H9 (cell line): Measurements from ENCODE around the gene PLD3. TPM values are rescaled to one million over a fixed set of nuclear protein-coding genes. Genes with fewer than 3 reads are reported as not detected.

Source experiments
- DNase-seq: peaks from one replicate; pipeline ENCODE4 v3.0.0-alpha.2; 2017
- H2AFZ ChIP-seq: one replicate; pipeline ENCODE4 v1.6.1; 2013; ENCODE audit warnings: mild to moderate bottlenecking, low read length, control low read depth, moderate library complexity
- H2AK5ac ChIP-seq: 2 replicates; pipeline ENCODE4 v1.6.1; 2013; ENCODE audit warnings: low read length, control low read depth, mixed read lengths; ENCODE audit not compliant: insufficient read length
- H2BK120ac ChIP-seq: one replicate; pipeline ENCODE4 v1.6.1; 2013; ENCODE audit warnings: low read depth, mild to moderate bottlenecking, low read length, control low read depth, inconsistent platforms; ENCODE audit not compliant: poor library complexity, severe bottlenecking
- H2BK12ac ChIP-seq: 2 replicates; pipeline ENCODE4 v1.6.1; 2013; ENCODE audit warnings: low read length, control low read depth, mixed read lengths, low read depth; ENCODE audit not compliant: insufficient read length
- H2BK15ac ChIP-seq: 2 replicates; pipeline ENCODE4 v1.6.1; 2013; ENCODE audit warnings: low read depth, low read length, control low read depth
- H2BK20ac ChIP-seq: one replicate; pipeline ENCODE4 v1.6.1; 2013; ENCODE audit warnings: low read depth, mild to moderate bottlenecking, low read length, control low read depth, inconsistent platforms; ENCODE audit not compliant: poor library complexity, severe bottlenecking
- H2BK5ac ChIP-seq: 2 replicates; pipeline ENCODE4 v1.6.1; 2013; ENCODE audit warnings: low read length, control low read depth, mixed read lengths; ENCODE audit not compliant: insufficient read length
- H3K14ac ChIP-seq: 2 replicates; pipeline ENCODE4 v1.6.1; 2013; ENCODE audit warnings: low read length, control low read depth; ENCODE audit not compliant: insufficient read depth
- H3K18ac ChIP-seq: 2 replicates; pipeline ENCODE4 v1.6.1; 2013; ENCODE audit warnings: low read depth, mild to moderate bottlenecking, mixed read lengths, low read length, control low read depth; ENCODE audit not compliant: insufficient read length
- H3K23ac ChIP-seq: 2 replicates; pipeline ENCODE4 v1.6.1; 2013; ENCODE audit warnings: low read length, control low read depth, mixed read lengths, low read depth; ENCODE audit not compliant: insufficient read length
- H3K23me2 ChIP-seq: 2 replicates; pipeline ENCODE4 v1.6.1; 2013; ENCODE audit warnings: low read depth, mild to moderate bottlenecking, mixed read lengths, low read length, control low read depth; ENCODE audit not compliant: insufficient read length, poor library complexity, severe bottlenecking
- H3K27ac ChIP-seq: 2 replicates; pipeline ENCODE4 v1.5.1; 2013; ENCODE audit warnings: low read length, control low read depth, mixed read lengths, low read depth; ENCODE audit not compliant: insufficient read length
- H3K27me3 ChIP-seq: 2 replicates; pipeline ENCODE4 v1.6.1; 2013; ENCODE audit warnings: low read length, control low read depth, inconsistent platforms; ENCODE audit not compliant: insufficient read depth
- H3K4ac ChIP-seq: 2 replicates; pipeline ENCODE4 v1.6.1; 2013; ENCODE audit warnings: low read depth, mild to moderate bottlenecking, control low read depth, inconsistent platforms, low read length, moderate library complexity
- H3K4me1 ChIP-seq: 2 replicates; pipeline ENCODE4 v1.6.1; 2013; ENCODE audit warnings: low read length, control low read depth, inconsistent platforms; ENCODE audit not compliant: insufficient read depth
- H3K4me2 ChIP-seq: 2 replicates; pipeline ENCODE4 v1.6.1; 2013; ENCODE audit warnings: low read length, control low read depth, mixed read lengths; ENCODE audit not compliant: insufficient read length, insufficient read depth
- H3K56ac ChIP-seq: 2 replicates; pipeline ENCODE4 v1.6.1; 2013; ENCODE audit warnings: low read depth, mild to moderate bottlenecking, mixed read lengths, low read length, control low read depth; ENCODE audit not compliant: insufficient read length
- H3K79me1 ChIP-seq: 2 replicates; pipeline ENCODE4 v1.6.1; 2013; ENCODE audit warnings: low read depth, mild to moderate bottlenecking, moderate library complexity, low read length, control low read depth, inconsistent platforms; ENCODE audit not compliant: insufficient read depth, poor library complexity, severe bottlenecking
- H3K79me2 ChIP-seq: 2 replicates; pipeline ENCODE4 v1.6.1; 2013; ENCODE audit warnings: low read length, control low read depth, inconsistent platforms; ENCODE audit not compliant: insufficient read depth
- H3K9ac ChIP-seq: 2 replicates; pipeline ENCODE4 v1.6.1; 2013; ENCODE audit warnings: low read length, control low read depth, mixed read lengths; ENCODE audit not compliant: insufficient read length; ENCODE audit errors: extremely low read depth
- H3K9me3 ChIP-seq: one replicate; pipeline ENCODE4 v1.6.1; 2013; ENCODE audit warnings: low read depth, low read length, inconsistent platforms; ENCODE audit not compliant: control insufficient read depth
- H3T11ph ChIP-seq: one replicate; pipeline ENCODE4 v1.6.1; 2013; ENCODE audit warnings: mild to moderate bottlenecking, low read length, control low read depth, inconsistent platforms
- H4K20me1 ChIP-seq: one replicate; pipeline ENCODE4 v1.6.1; 2013; ENCODE audit not compliant: control insufficient read depth, insufficient read length, insufficient read depth
- H4K5ac ChIP-seq: 2 replicates; pipeline ENCODE4 v1.6.1; 2013; ENCODE audit warnings: low read depth, mild to moderate bottlenecking, mixed read lengths, low read length, control low read depth; ENCODE audit not compliant: insufficient read length
- H4K8ac ChIP-seq: replicated peaks from 2 replicates; pipeline ENCODE4 v1.6.1; 2013; ENCODE audit warnings: low read length, control low read depth, mixed read lengths, low read depth; ENCODE audit not compliant: insufficient read length
- H4K91ac ChIP-seq: 2 replicates; pipeline ENCODE4 v1.6.1; 2013; ENCODE audit warnings: low read depth, mild to moderate bottlenecking, moderate library complexity, mixed read lengths, low read length, control low read depth; ENCODE audit not compliant: insufficient read length
- H3K27ac Mint-ChIP-seq, 3 experiments: 2 replicates in 2 of 3; 3 replicates in 1 of 3; pipeline ENCODE4 v1.8.0; 2020 to 2021; ENCODE audit warnings: mixed read lengths in 3 of 3, mild to moderate bottlenecking in 1 of 3, moderate library complexity in 1 of 3
- H3K27me3 Mint-ChIP-seq: 2 replicates; pipeline ENCODE4 v1.8.0; 2021; ENCODE audit warnings: low read depth, mild to moderate bottlenecking, moderate library complexity, mixed read lengths
- H3K36me3 Mint-ChIP-seq, 3 experiments: 2 replicates in 2 of 3; 3 replicates in 1 of 3; pipeline ENCODE4 v1.8.0; 2020 to 2021; ENCODE audit warnings: low read depth in 3 of 3, mixed read lengths in 3 of 3; ENCODE audit not compliant: insufficient read depth in 1 of 3
- H3K4me1 Mint-ChIP-seq, 2 experiments: 2 replicates each; pipeline ENCODE4 v1.8.0; 2020; ENCODE audit warnings: mixed read lengths in 2 of 2
- H3K4me3 Mint-ChIP-seq, 2 experiments: 2 replicates in 1 of 2; 3 replicates in 1 of 2; pipeline ENCODE4 v1.8.0; 2020 to 2021; ENCODE audit warnings: mild to moderate bottlenecking in 2 of 2, mixed read lengths in 2 of 2, moderate library complexity in 1 of 2
- H3K9me3 Mint-ChIP-seq, 2 experiments: 2 replicates in 1 of 2; 3 replicates in 1 of 2; pipeline ENCODE4 v1.8.0; 2020; ENCODE audit warnings: mild to moderate bottlenecking in 2 of 2, mixed read lengths in 2 of 2, moderate library complexity in 1 of 2
- CTCF ChIP-seq: fragments of 200-600 bp; sonication (generic); conservative IDR thresholded peaks from 3 replicates; pipeline ENCODE4 v1.8.0; 2021; ENCODE audit warnings: antibody characterized with exemption, mild to moderate bottlenecking
- WGBS: extraction: QIAGEN DNeasy Blood & Tissue Kit; methylation state at CpG from one replicate; pipeline ENCODE4 v1.1.7; 2013; ENCODE audit warnings: missing lambda C conversion rate, low lambda C conversion rate, mixed read lengths; ENCODE audit not compliant: insufficient read length; ENCODE audit errors: extremely low coverage; 5-methylcytosine and 5-hydroxymethylcytosine counted together
- total RNA-seq: library from RNA; stranded (reverse); gene quantifications from 2 replicates; pipeline ENCODE4 v1.2.1, GENCODE V29; 2021

The PLD3 gene
- total RNA-seq, 1 experiment from 2014 or later: 194 TPM

- no peak within 1 kb of the TSS for H3K9ac ChIP-seq
- no peaks in the 10 kb centered on the region for H3K9me3 ChIP-seq
- H3K23me2 ChIP-seq: no peaks in the 10 kb centered on the region
- H2BK12ac ChIP-seq: no peak within 1 kb of the TSS
- no peaks in the 10 kb centered on the region for H3K36me3 Mint-ChIP-seq
- no peak within 1 kb of the TSS for H3K56ac ChIP-seq
- H4K8ac ChIP-seq: no peak within 1 kb of the TSS
- H3K27ac Mint-ChIP-seq: peak within 1 kb of the TSS in 2 of 3 experiments; percentile 83 to 86; a peak in 5 of 7 replicates
- peaks cover 26 to 53% of the 10 kb centered on the region in 2 experiments for H3K4me1 Mint-ChIP-seq
- H3K4ac ChIP-seq: no peak within 1 kb of the TSS
- H4K5ac ChIP-seq: no peak within 1 kb of the TSS
- H3K4me1 ChIP-seq: peaks cover 3% of the 10 kb centered on the region; the same call in 1 of the 2 replicates
- H3K14ac ChIP-seq: peak within 1 kb of the TSS; percentile 39; the same call in 1 of the 2 replicates
- H3K79me1 ChIP-seq: no peaks in the 10 kb centered on the region
- no peaks in the 10 kb centered on the region for H3K27me3 ChIP-seq
- H3K23ac ChIP-seq: no peak within 1 kb of the TSS
- WGBS: no CpG with 5 or more reads among the region's 18 CpGs
- peak; percentile 90 for DNase-seq
- no peak within 1 kb of the TSS for H2AK5ac ChIP-seq
- H3K18ac ChIP-seq: no peak within 1 kb of the TSS
- H3K9me3 Mint-ChIP-seq: no peaks in the 10 kb centered on the region
- H2AFZ ChIP-seq: no peak within 1 kb of the TSS
- H4K20me1 ChIP-seq: no peaks in the 10 kb centered on the region
- H2BK5ac ChIP-seq: no peak within 1 kb of the TSS
- H4K91ac ChIP-seq: no peak within 1 kb of the TSS
- H2BK20ac ChIP-seq: no peak within 1 kb of the TSS
- H3T11ph ChIP-seq: no peak within 1 kb of the TSS
- H2BK120ac ChIP-seq: no peak within 1 kb of the TSS
- TF ChIP-seq CTCF: no peak
- H3K4me3 Mint-ChIP-seq: peak within 1 kb of the TSS; percentile 36 to 74
- H3K27ac ChIP-seq: no peak within 1 kb of the TSS
- no peaks in the 10 kb centered on the region for H3K79me2 ChIP-seq
- H3K27me3 Mint-ChIP-seq: peaks cover 5% of the 10 kb centered on the region
- H3K4me2 ChIP-seq: peak within 1 kb of the TSS; percentile 14
- peak within 1 kb of the TSS; percentile 13; the same call in 1 of the 2 replicates for H2BK15ac ChIP-seq
These were observed 64.9 kb downstream of the PLD3 start, which contains the start of gene PRX for GRCh38 chr19:40413291-40413845. TSS of gene PRX (minus strand) at chr19:40413378. CDS start at chr19:40407932, 5,446 bp downstream.
